ENCODE results near the gene PCDHGA3. TPM values are rescaled to one million over a fixed set of nuclear protein-coding genes. Genes with fewer than 3 reads are reported as not detected.
A peak's percentile ranks its signal among the peaks of the same experiment; 100 is the strongest.
"Not testable (repeated sequence)": the region's sequence is repeated elsewhere in the genome, so short reads cannot be mapped to it uniquely, and the experiment has no call there.

PCDHGA3 gene
- 1 to 10 TPM; 1.6 to 4.1 (median 3.0) TPM for polyA plus RNA-seq (ENCODE audit: insufficient read length in 4 of 4)

GRCh38 chr5:141343242-141343952, at the start of gene PCDHGA3:
Gene PCDHGA3 (plus strand): TSS chr5:141343829. CDS start chr5:141344034, 205 bp downstream.
- DNase-seq (ENCODE audit: low read depth in 4 of 4, low spot score in 2 of 4): no peak

GRCh38 chr5:141298376-141298775, 45.3 kb upstream of the PCDHGA3 start:
- no peak for DNase-seq (ENCODE audit: low read depth in 4 of 4, low spot score in 2 of 4)

- no peak for DNase-seq (ENCODE audit: low read depth in 4 of 4, low spot score in 2 of 4)
These were observed 39.9 kb upstream of the PCDHGA3 start, which contains the start of gene SLC25A2 for GRCh38 chr5:141303756-141304155. Gene SLC25A2 (minus strand): TSS chr5:141304049. CDS start chr5:141303865, 184 bp downstream.

GRCh38 chr5:141306630-141307029, 37.0 kb upstream of the PCDHGA3 start:
- no peak for DNase-seq (ENCODE audit: low read depth in 4 of 4, low spot score in 2 of 4)

GRCh38 chr5:141313711-141314110, 29.9 kb upstream of the PCDHGA3 start:
- DNase-seq (ENCODE audit: low read depth in 4 of 4, low spot score in 2 of 4): no peak

GRCh38 chr5:141316963-141317362, 26.7 kb upstream of the PCDHGA3 start:
- not testable (repeated sequence) for DNase-seq (ENCODE audit: low read depth in 4 of 4, low spot score in 2 of 4)

GRCh38 chr5:141319202-141319601, 24.4 kb upstream of the PCDHGA3 start:
- DNase-seq (ENCODE audit: low read depth in 4 of 4, low spot score in 2 of 4): no peak

- no peak for DNase-seq (ENCODE audit: low read depth in 4 of 4, low spot score in 2 of 4)
These were observed 23.9 kb upstream of the PCDHGA3 start for GRCh38 chr5:141319699-141320098.

GRCh38 chr5:141320225-141321169, 23.1 kb upstream of the PCDHGA3 start, which contains the start of gene TAF7:
Gene TAF7 (minus strand): TSS chr5:141320784. CDS start chr5:141320044, 740 bp downstream.
- DNase-seq (ENCODE audit: low read depth in 4 of 4, low spot score in 2 of 4): peak; percentile 90 to 93 (median 91)

GRCh38 chr5:141322261-141322660, 21.4 kb upstream of the PCDHGA3 start:
- no peak for DNase-seq (ENCODE audit: low read depth in 4 of 4, low spot score in 2 of 4)

GRCh38 chr5:141326088-141326854, 17.4 kb upstream of the PCDHGA3 start:
- peak in 1 of 4 donors; percentile 26 for DNase-seq (ENCODE audit: low read depth in 4 of 4, low spot score in 2 of 4)

- DNase-seq (ENCODE audit: low read depth in 4 of 4, low spot score in 2 of 4): no peak
These were observed 15.4 kb upstream of the PCDHGA3 start for GRCh38 chr5:141328231-141328630.

GRCh38 chr5:141330299-141331080, 13.1 kb upstream of the PCDHGA3 start, which contains the start of gene PCDHGA1:
Gene PCDHGA1 (plus strand): TSS chr5:141330514.
- no peak for DNase-seq (ENCODE audit: low read depth in 4 of 4, low spot score in 2 of 4)

- DNase-seq (ENCODE audit: low read depth in 4 of 4, low spot score in 2 of 4): not testable (repeated sequence)
These were observed 11.1 kb upstream of the PCDHGA3 start for GRCh38 chr5:141332571-141332970.

GRCh38 chr5:141338538-141339306, 4.9 kb upstream of the PCDHGA3 start, which contains the start of gene PCDHGA2:
Gene PCDHGA2 (plus strand): TSS chr5:141338760.
- no peak for DNase-seq (ENCODE audit: low read depth in 4 of 4, low spot score in 2 of 4)

GRCh38 chr5:141340781-141341354, 2.8 kb upstream of the PCDHGA3 start:
- not testable (repeated sequence) for DNase-seq (ENCODE audit: low read depth in 4 of 4, low spot score in 2 of 4)

GRCh38 chr5:141342773-141343172, 856 bp upstream of the PCDHGA3 start:
- DNase-seq (ENCODE audit: low read depth in 4 of 4, low spot score in 2 of 4): no peak

- DNase-seq (ENCODE audit: low read depth in 4 of 4, low spot score in 2 of 4): no peak
These were observed 379 bp downstream of the PCDHGA3 start for GRCh38 chr5:141343953-141344463.
